SU-DHL-6 (cell line): Measurements from ENCODE around the gene COL26A1.

ENCODE experiments used
- CTCF ChIP-seq: fragments of 200-600 bp; sonication (generic); IDR thresholded peaks from one replicate; pipeline ENCODE4 v1.5.1; 2017; ENCODE audit warnings: antibody characterized with exemption, mild to moderate bottlenecking, low read length, moderate library complexity; ENCODE audit not compliant: insufficient read depth, poor library complexity, severe bottlenecking
- EZH2phosphoT487 ChIP-seq: fragments of 200-600 bp; sonication (generic), shearing (Covaris generic); conservative IDR thresholded peaks from 2 replicates; pipeline ENCODE4 v1.6.1; 2018; ENCODE audit warnings: mild to moderate bottlenecking, antibody characterized with exemption, low read length, moderate library complexity, mixed read lengths

GRCh38 chr7:101332026-101332425 is 30.6 kb upstream of the COL26A1 start:
- TF ChIP-seq CTCF = no peak
- TF ChIP-seq EZH2phosphoT487 = no peak
